Measurements from ENCODE around the gene KRT8.

DNA sequence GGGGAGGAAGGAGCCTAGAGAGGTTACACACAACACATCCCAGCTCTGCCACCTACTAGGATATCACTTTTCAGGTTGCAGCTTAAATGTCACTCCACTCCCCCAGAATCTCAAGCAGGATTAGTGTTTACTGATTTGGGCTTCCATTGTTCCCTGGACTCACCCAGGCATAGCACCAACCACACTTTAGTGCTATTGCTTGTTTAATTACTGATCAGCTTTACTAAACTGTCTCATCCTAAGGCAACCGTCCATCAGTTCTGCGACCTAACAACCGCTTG, 38.0 kb upstream of the KRT8 start:
- TF ChIP-seq EP300 (IDR thresholded peaks at IDR 0.05; ENCODE audit: borderline replicate concordance in 1 of 2, low read depth in 1 of 2, low read length in 1 of 2) (no peak), CHD2 (IDR thresholded peaks at IDR 0.05; ENCODE audit: low read length, partially characterized antibody) (no peak), FOXM1 (IDR thresholded peaks at IDR 0.05; ENCODE audit: low read depth) (no peak), RAD21 (IDR thresholded peaks at IDR 0.05; ENCODE audit: low read length) (no peak), GATA2 (CRISPR knock-in tag; IDR thresholded peaks at IDR 0.05) (no peak), YY1 (IDR thresholded peaks at IDR 0.05; ENCODE audit: low read depth) (no peak), SMC3 (IDR thresholded peaks at IDR 0.05; ENCODE audit: low read depth, low read length) (no peak)
- TF ChIP-seq, protein P1, sequence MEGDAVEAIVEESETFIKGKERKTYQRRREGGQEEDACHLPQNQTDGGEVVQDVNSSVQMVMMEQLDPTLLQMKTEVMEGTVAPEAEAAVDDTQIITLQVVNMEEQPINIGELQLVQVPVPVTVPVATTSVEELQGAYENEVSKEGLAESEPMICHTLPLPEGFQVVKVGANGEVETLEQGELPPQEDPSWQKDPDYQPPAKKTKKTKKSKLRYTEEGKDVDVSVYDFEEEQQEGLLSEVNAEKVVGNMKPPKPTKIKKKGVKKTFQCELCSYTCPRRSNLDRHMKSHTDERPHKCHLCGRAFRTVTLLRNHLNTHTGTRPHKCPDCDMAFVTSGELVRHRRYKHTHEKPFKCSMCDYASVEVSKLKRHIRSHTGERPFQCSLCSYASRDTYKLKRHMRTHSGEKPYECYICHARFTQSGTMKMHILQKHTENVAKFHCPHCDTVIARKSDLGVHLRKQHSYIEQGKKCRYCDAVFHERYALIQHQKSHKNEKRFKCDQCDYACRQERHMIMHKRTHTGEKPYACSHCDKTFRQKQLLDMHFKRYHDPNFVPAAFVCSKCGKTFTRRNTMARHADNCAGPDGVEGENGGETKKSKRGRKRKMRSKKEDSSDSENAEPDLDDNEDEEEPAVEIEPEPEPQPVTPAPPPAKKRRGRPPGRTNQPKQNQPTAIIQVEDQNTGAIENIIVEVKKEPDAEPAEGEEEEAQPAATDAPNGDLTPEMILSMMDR (IDR thresholded peaks at IDR 0.05) = no peak
- TF ChIP-seq, protein P2, sequence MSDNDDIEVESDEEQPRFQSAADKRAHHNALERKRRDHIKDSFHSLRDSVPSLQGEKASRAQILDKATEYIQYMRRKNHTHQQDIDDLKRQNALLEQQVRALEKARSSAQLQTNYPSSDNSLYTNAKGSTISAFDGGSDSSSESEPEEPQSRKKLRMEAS (IDR thresholded peaks at IDR 0.05; ENCODE audit: low read depth) = no peak
- TF ChIP-seq, protein P3, sequence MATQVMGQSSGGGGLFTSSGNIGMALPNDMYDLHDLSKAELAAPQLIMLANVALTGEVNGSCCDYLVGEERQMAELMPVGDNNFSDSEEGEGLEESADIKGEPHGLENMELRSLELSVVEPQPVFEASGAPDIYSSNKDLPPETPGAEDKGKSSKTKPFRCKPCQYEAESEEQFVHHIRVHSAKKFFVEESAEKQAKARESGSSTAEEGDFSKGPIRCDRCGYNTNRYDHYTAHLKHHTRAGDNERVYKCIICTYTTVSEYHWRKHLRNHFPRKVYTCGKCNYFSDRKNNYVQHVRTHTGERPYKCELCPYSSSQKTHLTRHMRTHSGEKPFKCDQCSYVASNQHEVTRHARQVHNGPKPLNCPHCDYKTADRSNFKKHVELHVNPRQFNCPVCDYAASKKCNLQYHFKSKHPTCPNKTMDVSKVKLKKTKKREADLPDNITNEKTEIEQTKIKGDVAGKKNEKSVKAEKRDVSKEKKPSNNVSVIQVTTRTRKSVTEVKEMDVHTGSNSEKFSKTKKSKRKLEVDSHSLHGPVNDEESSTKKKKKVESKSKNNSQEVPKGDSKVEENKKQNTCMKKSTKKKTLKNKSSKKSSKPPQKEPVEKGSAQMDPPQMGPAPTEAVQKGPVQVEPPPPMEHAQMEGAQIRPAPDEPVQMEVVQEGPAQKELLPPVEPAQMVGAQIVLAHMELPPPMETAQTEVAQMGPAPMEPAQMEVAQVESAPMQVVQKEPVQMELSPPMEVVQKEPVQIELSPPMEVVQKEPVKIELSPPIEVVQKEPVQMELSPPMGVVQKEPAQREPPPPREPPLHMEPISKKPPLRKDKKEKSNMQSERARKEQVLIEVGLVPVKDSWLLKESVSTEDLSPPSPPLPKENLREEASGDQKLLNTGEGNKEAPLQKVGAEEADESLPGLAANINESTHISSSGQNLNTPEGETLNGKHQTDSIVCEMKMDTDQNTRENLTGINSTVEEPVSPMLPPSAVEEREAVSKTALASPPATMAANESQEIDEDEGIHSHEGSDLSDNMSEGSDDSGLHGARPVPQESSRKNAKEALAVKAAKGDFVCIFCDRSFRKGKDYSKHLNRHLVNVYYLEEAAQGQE (IDR thresholded peaks at IDR 0.05; ENCODE audit: low read depth, low read length) = no peak

Data from SK-N-SH (cell line).